K562 (cell line): ENCODE results near the gene NDUFS6. TPM values are rescaled to one million over a fixed set of nuclear protein-coding genes. Genes with fewer than 3 reads are reported as not detected.

Experiments used
- ATAC-seq: fragments of 200-7000 bp; cut with Tn5 transposase; 3 replicates; pipeline ENCODE4 v1.9.1; 2020; ENCODE audit warnings: moderate library complexity
- BruUV-seq: library from RNA; stranded (reverse); fragments of 400-500 nt; replicated peaks from 2 replicates; lab custom pipeline; 2021; lab: Mats Ljungman, UMichigan
- CTCF ChIA-PET: fragments of 300-600 bp; formaldehyde crosslinking; extraction: SDS; loops from one replicate; lab custom pipeline; 2021; ENCODE audit warnings: low intra/inter-chr PET ratio; lab: Yijun Ruan, JAX
- POLR2A ChIA-PET: fragments of 300-600, 350-650 bp; sonication (Branson Sonifier 250); formaldehyde crosslinking; extraction: SDS; loops from one replicate; lab custom pipeline; 2021; ENCODE audit warnings: antibody characterized with exemption, inconsistent platforms; lab: Yijun Ruan, JAX
- DNase-seq, 4 experiments: peaks; one replicate each; pipeline versions ENCODE4 v3.0.0 to v3.0.0-alpha.2; 2011 to 2018; ENCODE audit warnings: low spot score in 3 of 4, mixed read lengths in 3 of 4; ENCODE audit errors: extremely low read depth in 1 of 4
- FAIRE-seq: peaks from 2 replicates; lab custom pipeline; 2011; peaks lifted over from hg19 to GRCh38; lab: Jason Lieb, UNC
- H2AFZ ChIP-seq: 2 replicates; pipeline ENCODE4 v1.6.0; 2011; ENCODE audit warnings: low read depth, low read length, control low read depth, inconsistent platforms
- H3K27ac ChIP-seq: fragments of 200-600 bp; 3 replicates; pipeline ENCODE4 v1.8.0; 2011; ENCODE audit warnings: low read depth, mild to moderate bottlenecking, control low read depth, inconsistent platforms, low read length, moderate library complexity, mixed read lengths; ENCODE audit errors: extremely low read depth
- H3K27me3 ChIP-seq, 2 experiments: fragments of 300-600 bp in 1 of 2; 2 replicates in 1 of 2; 3 replicates in 1 of 2; pipeline versions ENCODE4 v1.6.0 to v1.8.0; 2011; ENCODE audit warnings: inconsistent platforms in 2 of 2, low read length in 2 of 2, mild to moderate bottlenecking in 1 of 2, mixed read lengths in 1 of 2, moderate library complexity in 1 of 2; ENCODE audit not compliant: control insufficient read depth in 2 of 2, insufficient read depth in 2 of 2
- H3K36me3 ChIP-seq: fragments of 300-600 bp; 3 replicates; pipeline ENCODE4 v1.8.0; 2011; ENCODE audit warnings: mild to moderate bottlenecking, low read length, inconsistent platforms; ENCODE audit not compliant: control insufficient read depth, insufficient read depth
- H3K4me1 ChIP-seq, 2 experiments: fragments of 200-600 bp in 1 of 2; replicated peaks in 1 of 2; 2 replicates in 1 of 2; 3 replicates in 1 of 2; pipeline versions ENCODE4 v1.5.1 to v1.8.0; 2011; ENCODE audit warnings: inconsistent platforms in 2 of 2, low read length in 2 of 2, mild to moderate bottlenecking in 1 of 2, mixed read lengths in 1 of 2, moderate library complexity in 1 of 2; ENCODE audit not compliant: control insufficient read depth in 2 of 2, insufficient read depth in 2 of 2
- H3K4me2 ChIP-seq: 2 replicates; pipeline ENCODE4 v1.6.1; 2011; ENCODE audit warnings: low read length, control low read depth, inconsistent platforms, mixed read lengths; ENCODE audit not compliant: insufficient read depth
- H3K4me3 ChIP-seq: fragments of 200-600 bp; sonication (generic), shearing (Covaris generic); 2 replicates; pipeline ENCODE4 v1.5.1; 2016; ENCODE audit warnings: control low read depth, inconsistent platforms
- H3K79me2 ChIP-seq: fragments of 200-600 bp; 3 replicates; pipeline ENCODE4 v1.8.0; 2011; ENCODE audit warnings: low read length, inconsistent platforms; ENCODE audit not compliant: control insufficient read depth, insufficient read depth
- H3K9ac ChIP-seq, 2 experiments: 2 replicates each; pipeline versions ENCODE4 v1.6.0 to v1.6.1; 2011; ENCODE audit warnings: low read depth in 2 of 2, low read length in 2 of 2, control low read depth in 1 of 2, inconsistent platforms in 1 of 2, mild to moderate bottlenecking in 1 of 2, mixed read lengths in 1 of 2; ENCODE audit not compliant: insufficient read depth in 1 of 2
- H3K9me1 ChIP-seq: one replicate; pipeline ENCODE4 v1.6.0; 2011; ENCODE audit warnings: inconsistent platforms, mild to moderate bottlenecking, low read length, moderate library complexity; ENCODE audit not compliant: control insufficient read depth, insufficient read depth
- H3K9me3 ChIP-seq: replicated peaks from 2 replicates; pipeline ENCODE4 v1.5.1; 2011; ENCODE audit warnings: low read depth, low read length, inconsistent platforms; ENCODE audit not compliant: control insufficient read depth, insufficient read depth
- H4K20me1 ChIP-seq: replicated peaks from 2 replicates; pipeline ENCODE4 v1.6.1; 2011; ENCODE audit warnings: low read length, inconsistent platforms, mixed read lengths; ENCODE audit not compliant: control insufficient read depth, insufficient read depth
- EGR1 ChIP-seq: fragments of 450-650 bp; conservative IDR thresholded peaks from 2 replicates; pipeline ENCODE4 v1.6.1; 2017; ENCODE audit warnings: mild to moderate bottlenecking
- ETV1 ChIP-seq: fragments of 450-650 bp; conservative IDR thresholded peaks from 2 replicates; pipeline ENCODE4 v1.6.1; 2016; ENCODE audit warnings: missing genetic modification characterization, control low read depth, low read depth, missing compliant biosample characterization
- NFIC ChIP-seq: fragments of 450-650 bp; IDR thresholded peaks from 2 replicates; pipeline ENCODE4 v1.6.1; 2017; ENCODE audit warnings: mild to moderate bottlenecking, inconsistent platforms
- RBM17 ChIP-seq: fragments of 200-400 bp; formaldehyde crosslinking; IDR thresholded peaks from 2 replicates; pipeline ENCODE4 v1.6.1; 2017; ENCODE audit warnings: low read depth, mild to moderate bottlenecking, low read length, borderline replicate concordance
- RCOR1 ChIP-seq, 2 experiments: IDR thresholded peaks; 2 replicates each; pipeline ENCODE4 v1.6.1; 2012; ENCODE audit warnings: low read depth in 2 of 2, low read length in 2 of 2, borderline replicate concordance in 1 of 2, improper control_type of control experiment in 1 of 2
- WHSC1 ChIP-seq: IDR thresholded peaks from one replicate; pipeline ENCODE4 v1.6.1; 2012; ENCODE audit warnings: low read length, control low read depth, inconsistent platforms
- ZBTB7A ChIP-seq: IDR thresholded peaks from 2 replicates; pipeline ENCODE4 v1.6.1; 2011; ENCODE audit warnings: low read depth, mild to moderate bottlenecking, low read length, moderate library complexity, borderline replicate concordance; ENCODE audit not compliant: control insufficient read depth
- ZKSCAN1 ChIP-seq: fragments of 150-350 bp; IDR thresholded peaks from 2 replicates; pipeline ENCODE4 v1.6.1; 2016; ENCODE audit warnings: low read depth, low read length
- WGBS: fragments of 100-300 bp; shearing (Covaris generic); methylation state at CpG from one replicate; pipeline ENCODE4 v1.1.6; 2016; ENCODE audit warnings: low coverage, mixed read lengths; ENCODE audit not compliant: insufficient coverage; ENCODE audit errors: missing lambda C conversion rate; 5-methylcytosine and 5-hydroxymethylcytosine counted together
- in situ Hi-C: fragments of 300-500 bp; cut with MboI; formaldehyde crosslinking; loops from 4 replicates; pipeline ENCODE4 v1.15.0; 2018; ENCODE audit warnings: inconsistent platforms, mixed read lengths
- intact Hi-C: fragments of 100-400 bp; cut with micrococcal nuclease; formaldehyde crosslinking; loops from 2 replicates; pipeline ENCODE4 v1.14.2; 2022
- polyA plus RNA-seq, 8 experiments: library from polyadenylated mRNA; depleted of rRNA in 4 of 8; stranded (reverse) in 5 of 8; unstranded in 3 of 8; fragments of >200 nt; fragmentation: Nextera tagmentation in 2 of 8; fragmentation: Illumina TruSeq in 1 of 8; extraction: Ambion mirVana in 2 of 8; extraction: Trizol in 1 of 8; gene quantifications; 2 replicates each; pipeline versions ENCODE4 v1.2.1 to v1.2.3, GENCODE V29; 2011 to 2014; ENCODE audit warnings: inconsistent platforms in 1 of 8, missing spikeins in 1 of 8
- total RNA-seq, 7 experiments: library from RNA; depleted of rRNA in 6 of 7; stranded (reverse); fragments of >200 nt in 6 of 7; fragmentation: Illumina TruSeq in 2 of 7; extraction: Trizol in 2 of 7; gene quantifications; 2 replicates each; pipeline versions ENCODE4 v1.2.1 to v1.2.3, GENCODE V29; 2011 to 2021; ENCODE audit warnings: low replicate concordance in 1 of 7
- TF ChIP-seq, protein P1 (sequence below), 2 experiments: fragments of 450-650 bp; formaldehyde crosslinking in 1 of 2; IDR thresholded peaks; 2 replicates each; pipeline versions ENCODE4 v1.4.0 to v1.6.1; 2014 to 2020; ENCODE audit warnings: mild to moderate bottlenecking in 2 of 2, borderline replicate concordance in 1 of 2, low read depth in 1 of 2
- TF ChIP-seq, protein P2 (sequence below), 2 experiments: IDR thresholded peaks in 1 of 2; conservative IDR thresholded peaks in 1 of 2; 2 replicates each; pipeline ENCODE4 v1.6.1; 2016; ENCODE audit warnings: low read depth in 2 of 2, mild to moderate bottlenecking in 1 of 2, missing compliant biosample characterization in 1 of 2, missing genetic modification characterization in 1 of 2, moderate library complexity in 1 of 2

Gene NDUFS6
- total and polyA plus RNA-seq, 9 of the 15 experiments (the other 6 are each of a cell fraction or from before 2014, with no cell fraction given): 36.1 to 291 (median 77.0) TPM

DNA sequence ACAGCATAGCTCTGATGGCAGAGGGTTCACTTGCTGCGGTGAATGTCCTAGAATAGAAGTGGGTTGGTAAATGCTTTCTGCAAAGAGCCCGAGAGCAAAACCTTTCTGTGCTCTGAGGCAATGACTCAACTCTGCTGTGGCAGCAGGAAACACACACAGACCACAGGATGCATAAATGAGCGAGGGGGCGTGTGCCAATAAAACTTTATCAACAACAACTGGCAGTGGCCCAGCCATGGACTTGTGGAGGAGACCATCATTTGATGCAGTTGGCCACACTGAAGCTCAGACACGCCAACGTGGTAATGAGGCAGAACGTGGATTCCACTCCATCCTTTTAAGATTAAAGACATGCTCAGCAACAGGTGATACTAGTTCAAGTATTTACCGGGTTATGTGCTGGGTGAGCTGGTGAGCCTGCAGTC lies 8.4 kb upstream of the NDUFS6 start:
- intact Hi-C loops (no loop called here), in situ Hi-C loops (no loop called here)
- FAIRE-seq (peak; percentile 73), ATAC-seq (peak; percentile 5; the same call in 2 of the 3 replicates), DNase-seq (peak in 2 of 4 experiments; percentile 36 to 55)
- Histone ChIP-seq H3K27ac (no peak overlapping the region), H3K9ac (peak overlapping the region in 1 of 2 experiments; percentile 69; a peak in 1 of 4 replicates), H3K79me2 (peaks cover 5% of the 10 kb centered on the region), H3K36me3 (peaks cover 20% of the 10 kb centered on the region; the same call in 2 of the 3 replicates), H4K20me1 (no peaks in the 10 kb centered on the region; the same call in none of the 2 replicates), H3K4me1 (peaks cover 0 to 30% of the 10 kb centered on the region in 2 experiments; a peak in 3 of 5 replicates), H2AFZ (0 out of 2 replicates have a peak overlapping the region, but pooled peaks have one; percentile 29), H3K4me3 (no peak overlapping the region), H3K9me1 (no peaks in the 10 kb centered on the region), H3K27me3 (peaks cover 17 to 21% of the 10 kb centered on the region in 2 experiments), H3K9me3 (no peaks in the 10 kb centered on the region), H3K4me2 (no peak overlapping the region)
- WGBS: 38% methylated on average over 8 of the region's 8 CpGs
- ChIA-PET CTCF (no interaction called here), POLR2A (interaction anchor here (0.6 kb wide), 2 partner anchors 21 to 187 kb away, joined by 3 read pairs; no protein-coding TSS in a partner anchor)
- no TSS peak for BruUV-seq
- TF ChIP-seq, protein P1, sequence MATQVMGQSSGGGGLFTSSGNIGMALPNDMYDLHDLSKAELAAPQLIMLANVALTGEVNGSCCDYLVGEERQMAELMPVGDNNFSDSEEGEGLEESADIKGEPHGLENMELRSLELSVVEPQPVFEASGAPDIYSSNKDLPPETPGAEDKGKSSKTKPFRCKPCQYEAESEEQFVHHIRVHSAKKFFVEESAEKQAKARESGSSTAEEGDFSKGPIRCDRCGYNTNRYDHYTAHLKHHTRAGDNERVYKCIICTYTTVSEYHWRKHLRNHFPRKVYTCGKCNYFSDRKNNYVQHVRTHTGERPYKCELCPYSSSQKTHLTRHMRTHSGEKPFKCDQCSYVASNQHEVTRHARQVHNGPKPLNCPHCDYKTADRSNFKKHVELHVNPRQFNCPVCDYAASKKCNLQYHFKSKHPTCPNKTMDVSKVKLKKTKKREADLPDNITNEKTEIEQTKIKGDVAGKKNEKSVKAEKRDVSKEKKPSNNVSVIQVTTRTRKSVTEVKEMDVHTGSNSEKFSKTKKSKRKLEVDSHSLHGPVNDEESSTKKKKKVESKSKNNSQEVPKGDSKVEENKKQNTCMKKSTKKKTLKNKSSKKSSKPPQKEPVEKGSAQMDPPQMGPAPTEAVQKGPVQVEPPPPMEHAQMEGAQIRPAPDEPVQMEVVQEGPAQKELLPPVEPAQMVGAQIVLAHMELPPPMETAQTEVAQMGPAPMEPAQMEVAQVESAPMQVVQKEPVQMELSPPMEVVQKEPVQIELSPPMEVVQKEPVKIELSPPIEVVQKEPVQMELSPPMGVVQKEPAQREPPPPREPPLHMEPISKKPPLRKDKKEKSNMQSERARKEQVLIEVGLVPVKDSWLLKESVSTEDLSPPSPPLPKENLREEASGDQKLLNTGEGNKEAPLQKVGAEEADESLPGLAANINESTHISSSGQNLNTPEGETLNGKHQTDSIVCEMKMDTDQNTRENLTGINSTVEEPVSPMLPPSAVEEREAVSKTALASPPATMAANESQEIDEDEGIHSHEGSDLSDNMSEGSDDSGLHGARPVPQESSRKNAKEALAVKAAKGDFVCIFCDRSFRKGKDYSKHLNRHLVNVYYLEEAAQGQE (IDR thresholded peaks at IDR 0.05; ENCODE audit: borderline replicate concordance): no peak
- TF ChIP-seq, protein P1 (CRISPR knock-in tag; IDR thresholded peaks at IDR 0.05; ENCODE audit: low read depth): no peak
- TF ChIP-seq, protein P2, sequence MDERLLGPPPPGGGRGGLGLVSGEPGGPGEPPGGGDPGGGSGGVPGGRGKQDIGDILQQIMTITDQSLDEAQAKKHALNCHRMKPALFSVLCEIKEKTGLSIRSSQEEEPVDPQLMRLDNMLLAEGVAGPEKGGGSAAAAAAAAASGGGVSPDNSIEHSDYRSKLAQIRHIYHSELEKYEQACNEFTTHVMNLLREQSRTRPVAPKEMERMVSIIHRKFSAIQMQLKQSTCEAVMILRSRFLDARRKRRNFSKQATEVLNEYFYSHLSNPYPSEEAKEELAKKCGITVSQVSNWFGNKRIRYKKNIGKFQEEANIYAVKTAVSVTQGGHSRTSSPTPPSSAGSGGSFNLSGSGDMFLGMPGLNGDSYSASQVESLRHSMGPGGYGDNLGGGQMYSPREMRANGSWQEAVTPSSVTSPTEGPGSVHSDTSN (CRISPR knock-in tag; IDR thresholded peaks at IDR 0.05; ENCODE audit: low read depth): no peak
- TF ChIP-seq, protein P2 (tag; conservative IDR thresholded peaks at IDR 0.05; ENCODE audit: low read depth): no peak
- peak; percentile 67; the same call in 1 of the 2 replicates for TF ChIP-seq ZBTB7A
- TF ChIP-seq RCOR1 (IDR thresholded peaks at IDR 0.05; ENCODE audit: borderline replicate concordance in 1 of 2, low read depth in 2 of 2, low read length in 2 of 2): 0 out of 4 replicates have a peak, but pooled peaks of 1 of the 2 experiments have one; percentile 20
- peak; percentile 92 for TF ChIP-seq NFIC
- TF ChIP-seq WHSC1: no peak
- TF ChIP-seq RBM17: no peak
- TF ChIP-seq ZKSCAN1: peak; percentile 33; the same call in 1 of the 2 replicates
- peak; percentile 59 for TF ChIP-seq ETV1 (tag)
- TF ChIP-seq EGR1: peak; percentile 89
